DOHH2 (cell line): ENCODE data around the gene DGKA.

Source experiments
- H3F3A ChIP-seq: fragments of 200-600 bp; sonication (generic), shearing (Covaris generic); 2 replicates; pipeline ENCODE4 v1.6.0; 2016; ENCODE audit warnings: antibody characterized with exemption, mild to moderate bottlenecking; ENCODE audit not compliant: control insufficient read depth, insufficient read depth
- H3K27ac ChIP-seq: fragments of 200-600 bp; sonication (generic); 2 replicates; pipeline ENCODE4 v1.5.1; 2014; ENCODE audit warnings: low read depth, mild to moderate bottlenecking, low read length, moderate library complexity
- H3K27me3 ChIP-seq: fragments of 200-600 bp; sonication (generic); 2 replicates; pipeline ENCODE4 v1.6.1; 2014; ENCODE audit warnings: mild to moderate bottlenecking, low read length, mixed read lengths; ENCODE audit not compliant: control insufficient read depth
- H3K36me3 ChIP-seq: fragments of 200-600 bp; sonication (generic); 2 replicates; pipeline ENCODE4 v1.6.1; 2014; ENCODE audit warnings: mild to moderate bottlenecking, low read length, moderate library complexity, mixed read lengths; ENCODE audit not compliant: control insufficient read depth
- H3K4me1 ChIP-seq: fragments of 200-600 bp; sonication (generic); 2 replicates; pipeline ENCODE4 v1.6.1; 2014; ENCODE audit warnings: mild to moderate bottlenecking, low read length, mixed read lengths; ENCODE audit not compliant: control insufficient read depth
- H3K4me2 ChIP-seq: fragments of 200-600 bp; sonication (generic); 2 replicates; pipeline ENCODE4 v1.6.0; 2014; ENCODE audit warnings: mild to moderate bottlenecking, low read length, moderate library complexity
- H3K4me3 ChIP-seq: fragments of 200-600 bp; sonication (generic); 2 replicates; pipeline ENCODE4 v1.5.1; 2014; ENCODE audit warnings: mild to moderate bottlenecking, low read length, mixed read lengths
- H3K79me2 ChIP-seq: fragments of 200-600 bp; sonication (generic); 2 replicates; pipeline ENCODE4 v1.6.1; 2014; ENCODE audit warnings: mild to moderate bottlenecking, low read length, mixed read lengths; ENCODE audit not compliant: control insufficient read depth
- H3K9me2 ChIP-seq: fragments of 200-600 bp; sonication (generic); replicated peaks from 2 replicates; pipeline ENCODE4 v1.6.1; 2014; ENCODE audit warnings: mild to moderate bottlenecking, low read length, mixed read lengths; ENCODE audit not compliant: control insufficient read depth
- H3K9me3 ChIP-seq: fragments of 200-600 bp; sonication (generic); 2 replicates; pipeline ENCODE4 v1.6.1; 2014; ENCODE audit warnings: antibody characterized with exemption, low read length, mixed read lengths; ENCODE audit not compliant: control insufficient read depth, insufficient read depth
- H4K20me1 ChIP-seq: fragments of 200-600 bp; sonication (generic); 2 replicates; pipeline ENCODE4 v1.6.0; 2014; ENCODE audit warnings: low read depth, mild to moderate bottlenecking, antibody characterized with exemption, low read length, moderate library complexity; ENCODE audit not compliant: control insufficient read depth, insufficient read depth
- CTCF ChIP-seq: fragments of 200-600 bp; sonication (generic); IDR thresholded peaks from one replicate; pipeline ENCODE4 v1.5.1; 2014; ENCODE audit warnings: antibody characterized with exemption, mild to moderate bottlenecking, low read depth, low read length; ENCODE audit not compliant: poor library complexity, severe bottlenecking
- EZH2phosphoT487 ChIP-seq: fragments of 200-600 bp; sonication (generic); IDR thresholded peaks from 2 replicates; pipeline ENCODE4 v1.6.1; 2017; ENCODE audit warnings: borderline replicate concordance, mild to moderate bottlenecking, antibody characterized with exemption, low read length, moderate library complexity, mixed read lengths

Gene DGKA

DNA sequence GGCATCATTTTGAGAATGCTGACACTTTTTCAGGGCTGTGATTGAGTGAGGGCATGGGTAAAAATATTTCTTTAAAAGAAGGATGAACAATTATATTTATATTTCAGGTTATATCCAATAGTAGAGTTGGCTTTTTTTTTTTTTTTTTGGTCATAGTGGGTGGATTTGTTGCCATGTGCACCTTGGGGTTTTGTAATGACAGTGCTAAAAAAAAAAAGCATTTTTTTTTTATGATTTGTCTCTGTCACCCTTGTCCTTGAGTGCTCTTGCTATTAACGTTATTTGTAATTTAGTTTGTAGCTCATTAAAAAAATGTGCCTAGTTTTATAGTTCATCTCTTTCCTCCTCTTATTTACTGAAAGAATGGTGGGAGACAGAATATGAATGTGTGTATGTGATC lies 41.5 kb downstream of the DGKA start:
- Histone ChIP-seq H3K27ac (peak overlapping the region; percentile 53), H3K4me2 (peak overlapping the region; percentile 88), H3K36me3 (peaks cover 61% of the 10 kb centered on the region), H3K4me1 (peaks cover 34% of the 10 kb centered on the region), H3K79me2 (peaks cover 42% of the 10 kb centered on the region), H3K9me3 (no peaks in the 10 kb centered on the region), H3K9me2 (no peaks in the 10 kb centered on the region), H4K20me1 (no peaks in the 10 kb centered on the region; the same call in 1 of the 2 replicates), H3K27me3 (no peaks in the 10 kb centered on the region), H3F3A (peaks cover 8% of the 10 kb centered on the region; the same call in 1 of the 2 replicates), H3K4me3 (peak overlapping the region; percentile 88)
- TF ChIP-seq EZH2phosphoT487: no peak
- no peak for TF ChIP-seq CTCF

DNA sequence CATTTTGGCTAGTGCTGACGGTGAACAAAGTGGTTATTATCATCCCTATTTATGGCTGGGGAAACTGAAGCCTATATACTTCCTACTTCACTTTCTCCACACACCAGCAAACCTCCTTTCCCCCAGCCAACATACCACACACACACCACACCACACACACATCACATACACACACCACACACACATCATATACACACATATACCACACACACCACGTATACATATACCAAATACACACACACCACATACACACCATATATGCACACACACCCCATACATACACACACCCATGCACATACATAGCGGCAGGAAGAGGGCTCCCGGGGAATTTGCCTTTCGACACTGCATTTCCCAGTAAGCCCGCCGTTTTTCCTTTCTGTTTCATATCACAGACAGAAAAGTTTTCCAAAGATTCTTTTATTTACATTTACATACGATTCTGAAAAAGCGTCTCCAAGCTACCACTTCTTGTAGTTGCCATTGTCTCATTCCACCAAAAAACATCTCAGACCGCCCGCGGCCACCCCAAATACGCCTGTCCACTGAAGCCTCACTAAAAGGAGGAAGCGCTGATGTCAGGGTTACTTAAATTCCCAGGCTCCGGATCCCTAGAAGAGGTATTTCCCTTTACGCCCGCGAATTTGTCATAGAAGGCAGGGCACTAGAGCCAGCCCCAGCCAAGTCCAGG lies 42.1 kb downstream of the DGKA start:
- Histone ChIP-seq H3K27ac (peak overlapping the region; percentile 53), H3K27me3 (no peaks in the 10 kb centered on the region), H3K9me3 (no peaks in the 10 kb centered on the region), H3K9me2 (no peaks in the 10 kb centered on the region), H3K36me3 (peaks cover 55% of the 10 kb centered on the region), H4K20me1 (no peaks in the 10 kb centered on the region; the same call in 1 of the 2 replicates), H3K79me2 (peaks cover 41% of the 10 kb centered on the region), H3K4me3 (peak overlapping the region; percentile 88), H3K4me2 (peak overlapping the region; percentile 88), H3K4me1 (peaks cover 28% of the 10 kb centered on the region), H3F3A (peaks cover 8% of the 10 kb centered on the region; the same call in 1 of the 2 replicates)
- no peak for TF ChIP-seq CTCF
- TF ChIP-seq EZH2phosphoT487: no peak

GRCh38 chr12:55973599-55974307 lies 42.8 kb downstream of the DGKA start, which contains the start of gene RAB5B:
RAB5B (plus strand) TSS chr12:55974078; CDS start chr12:55986961, 12,883 bp downstream.
- H3K27ac ChIP-seq: peak within 1 kb of the TSS; percentile 62

More at GRCh38 chr12:55973599-55974307, 42.8 kb downstream of the DGKA start, which contains the start of gene RAB5B:
- Histone ChIP-seq H3K9me2 (no peaks in the 10 kb centered on the region), H3K4me3 (peak within 1 kb of the TSS; percentile 89), H3F3A (peaks cover 8% of the 10 kb centered on the region; the same call in 1 of the 2 replicates), H4K20me1 (no peaks in the 10 kb centered on the region; the same call in 1 of the 2 replicates), H3K4me1 (peaks cover 22% of the 10 kb centered on the region), H3K36me3 (peaks cover 48% of the 10 kb centered on the region), H3K79me2 (peaks cover 36% of the 10 kb centered on the region), H3K4me2 (peak within 1 kb of the TSS; percentile 88), H3K9me3 (no peaks in the 10 kb centered on the region), H3K27me3 (no peaks in the 10 kb centered on the region)
- TF ChIP-seq EZH2phosphoT487: no peak
- TF ChIP-seq CTCF: no peak
